Tibial nerve (tissue), 4 donors: ENCODE measurements around the gene MAGI1.

ENCODE experiments used
- EP300 ChIP-seq, 2 donors: sonication (generic); formaldehyde crosslinking; IDR thresholded peaks; one replicate each; pipeline ENCODE4 v1.6.1; 2017; ENCODE audit warnings: antibody characterized with exemption in 2 of 2, mild to moderate bottlenecking in 1 of 2
- TF ChIP-seq, protein P1 (sequence below), 5 experiments: fragments of 200-600 bp in 3 of 5; fragments of 450-650 bp in 2 of 5; sonication (generic) in 3 of 5; IDR thresholded peaks; one replicate each; pipeline ENCODE4 v1.5.1; 2016 to 2019; ENCODE audit warnings: antibody characterized with exemption in 5 of 5, mild to moderate bottlenecking in 3 of 5, moderate library complexity in 2 of 5

DNA sequence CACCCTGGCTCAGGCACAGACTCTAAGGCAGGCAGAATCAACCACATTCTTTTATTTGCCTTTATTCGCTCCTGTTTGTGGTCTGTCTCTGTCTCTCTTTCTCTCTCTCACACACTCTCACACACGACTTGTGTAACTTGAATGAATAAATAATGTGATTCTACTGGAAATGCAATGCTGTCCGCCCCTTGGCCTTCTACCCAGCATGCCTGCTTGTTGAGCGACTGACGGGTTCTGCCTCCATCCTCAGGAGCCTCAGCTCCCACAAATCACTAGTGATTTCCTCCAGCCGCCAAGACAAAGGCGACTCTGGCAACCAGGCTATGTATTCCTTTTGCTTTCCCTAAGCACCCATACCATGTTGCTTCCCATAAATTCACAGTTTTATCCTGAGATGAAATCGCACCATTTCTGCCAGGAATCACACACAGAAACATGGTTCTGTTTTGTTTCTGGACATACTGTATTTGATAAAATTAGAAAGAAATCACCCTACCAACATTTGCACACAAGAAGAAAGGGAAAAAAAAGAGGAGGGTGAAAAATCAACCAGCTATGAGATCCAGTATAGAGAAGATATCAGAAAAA is 460.8 kb downstream of the MAGI1 start:
- TF ChIP-seq, protein P1, sequence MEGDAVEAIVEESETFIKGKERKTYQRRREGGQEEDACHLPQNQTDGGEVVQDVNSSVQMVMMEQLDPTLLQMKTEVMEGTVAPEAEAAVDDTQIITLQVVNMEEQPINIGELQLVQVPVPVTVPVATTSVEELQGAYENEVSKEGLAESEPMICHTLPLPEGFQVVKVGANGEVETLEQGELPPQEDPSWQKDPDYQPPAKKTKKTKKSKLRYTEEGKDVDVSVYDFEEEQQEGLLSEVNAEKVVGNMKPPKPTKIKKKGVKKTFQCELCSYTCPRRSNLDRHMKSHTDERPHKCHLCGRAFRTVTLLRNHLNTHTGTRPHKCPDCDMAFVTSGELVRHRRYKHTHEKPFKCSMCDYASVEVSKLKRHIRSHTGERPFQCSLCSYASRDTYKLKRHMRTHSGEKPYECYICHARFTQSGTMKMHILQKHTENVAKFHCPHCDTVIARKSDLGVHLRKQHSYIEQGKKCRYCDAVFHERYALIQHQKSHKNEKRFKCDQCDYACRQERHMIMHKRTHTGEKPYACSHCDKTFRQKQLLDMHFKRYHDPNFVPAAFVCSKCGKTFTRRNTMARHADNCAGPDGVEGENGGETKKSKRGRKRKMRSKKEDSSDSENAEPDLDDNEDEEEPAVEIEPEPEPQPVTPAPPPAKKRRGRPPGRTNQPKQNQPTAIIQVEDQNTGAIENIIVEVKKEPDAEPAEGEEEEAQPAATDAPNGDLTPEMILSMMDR (IDR thresholded peaks at IDR 0.05): no peak
- TF ChIP-seq EP300 (IDR thresholded peaks at IDR 0.05): no peak
